ENCODE data around the gene RTTN. TPM values are rescaled to one million over a fixed set of nuclear protein-coding genes. Genes with fewer than 3 reads are reported as not detected.

Gene RTTN
- total and polyA plus RNA-seq, 2 of the 4 experiments (the other 2 are of a cell fraction) = 5.8 to 19.9 TPM

- Histone ChIP-seq H2BK20ac (ENCODE audit: low read depth, low read length) (no peak overlapping the region), H3K23ac (ENCODE audit: low read depth, low read length) (no peak overlapping the region), H2BK5ac (ENCODE audit: low read depth, low read length, poor library complexity, severe bottlenecking) (no peak overlapping the region), H3K56ac (ENCODE audit: extremely low read depth, insufficient read depth, low read length) (no peak overlapping the region), H3K36me3 (ENCODE audit: control insufficient read depth, insufficient read depth, low read length) (no peaks in the 10 kb centered on the region), H3K27ac (ENCODE audit: insufficient read depth, low read length) (no peak overlapping the region), H3K9me3 (ENCODE audit: control insufficient read depth, insufficient read depth, low read length) (no peaks in the 10 kb centered on the region), H3K9ac (ENCODE audit: low read depth, low read length) (no peak overlapping the region), H3K4me1 (ENCODE audit: control insufficient read depth, insufficient read depth, low read length) (no peaks in the 10 kb centered on the region), H4K5ac (ENCODE audit: low read depth, low read length) (no peak overlapping the region), H2AK9ac (replicated peaks; ENCODE audit: low read depth, low read length, poor library complexity) (no peak overlapping the region), H2BK15ac (ENCODE audit: low read depth, low read length) (no peak overlapping the region), H2AK5ac (ENCODE audit: low read depth, low read length) (no peak overlapping the region), H4K8ac (ENCODE audit: low read depth in 2 of 2, low read length in 2 of 2) (no peak overlapping the region), H4K91ac (ENCODE audit: insufficient read depth, low read depth, low read length) (no peak overlapping the region), H3K14ac (replicated peaks; ENCODE audit: low read depth, low read length) (no peak overlapping the region), H3K4ac (ENCODE audit: low read depth, low read length) (no peak overlapping the region), H3K27me3 (ENCODE audit: control insufficient read depth, insufficient read depth, low read length) (no peaks in the 10 kb centered on the region), H3K79me1 (ENCODE audit: low read depth in 1 of 2, low read length in 2 of 2) (no peaks in the 10 kb centered on the region), H3K9me1 (ENCODE audit: insufficient read depth, low read length) (no peaks in the 10 kb centered on the region), H3K4me3 (ENCODE audit: insufficient read depth, low read depth, low read length) (no peak overlapping the region), H4K20me1 (ENCODE audit: insufficient read depth, low read length) (no peaks in the 10 kb centered on the region), H3K18ac (ENCODE audit: low read depth, low read length) (no peak overlapping the region), H3K4me2 (ENCODE audit: low read depth, low read length) (no peak overlapping the region), H2AFZ (replicated peaks; ENCODE audit: low read length, poor library complexity) (no peak overlapping the region), H2BK120ac (ENCODE audit: low read depth, low read length) (no peak overlapping the region)
- dilution Hi-C loops (cut with HindIII; ENCODE audit: low sequenced_read_pairs, unreplicated experiment) (no loop called here), in situ Hi-C loops (cut with MboI; ENCODE audit: low sequenced_read_pairs) (no loop called here), intact Hi-C loops (cut with micrococcal nuclease) (no loop called here)
- ChIA-PET CTCF (no interaction called here), POLR2A (ENCODE audit: unreplicated experiment) (no interaction called here)
- no peak for TF ChIP-seq RCOR1 (IDR thresholded peaks at IDR 0.05; ENCODE audit: insufficient replicate concordance, low read length)
- no peak for TF ChIP-seq MAFK (IDR thresholded peaks at IDR 0.05; ENCODE audit: low read depth, low read length)
- no peak for TF ChIP-seq RAD21 (IDR thresholded peaks at IDR 0.05; ENCODE audit: low read length)
- no peak for TF ChIP-seq CEBPB (IDR thresholded peaks at IDR 0.05; ENCODE audit: low read depth, low read length)
- TF ChIP-seq FOS (IDR thresholded peaks at IDR 0.05; ENCODE audit: low read depth, low read length) = no peak
- no peak for TF ChIP-seq CTCF (conservative IDR thresholded peaks at IDR 0.05; ENCODE audit: low read depth, low read length)
- TF ChIP-seq SMC3 (IDR thresholded peaks at IDR 0.05; ENCODE audit: low read depth, low read length) = no peak
- TF ChIP-seq MAZ (IDR thresholded peaks at IDR 0.05; ENCODE audit: borderline replicate concordance, low read depth, low read length) = no peak
- no peak for TF ChIP-seq ELK1 (IDR thresholded peaks at IDR 0.05; ENCODE audit: borderline replicate concordance, low read depth, low read length)
- no peak for TF ChIP-seq NFE2L2 (IDR thresholded peaks at IDR 0.05; ENCODE audit: low read depth, low read length)
- TF ChIP-seq RFX5 (IDR thresholded peaks at IDR 0.05; ENCODE audit: low read depth, low read length) = no peak
- no peak for TF ChIP-seq CHD1 (IDR thresholded peaks at IDR 0.05; ENCODE audit: low read depth, low read length)
- TF ChIP-seq USF2 (IDR thresholded peaks at IDR 0.05; ENCODE audit: low read depth, low read length) = no peak
- no peak for TF ChIP-seq BHLHE40 (IDR thresholded peaks at IDR 0.05; ENCODE audit: low read depth, low read length)
- no TSS peak for BruUV-seq (replicated peaks)
- no peak for DNase-seq
- no peak for ATAC-seq (ENCODE audit: low read depth)
- WGBS, 2 experiments (ENCODE audit: extremely low coverage in 2 of 2, insufficient read length in 1 of 2) = no CpG with 5 or more reads among the region's 2 CpGs
Observed at GRCh38 chr18:69981948-69982347, 223.5 kb downstream of the RTTN start.
